Astrocyte of the cerebellum (primary cell): Measurements from ENCODE around the gene LIPE.
"Not testable (repeated sequence)": the region's sequence is repeated elsewhere in the genome, so short reads cannot be mapped to it uniquely, and the experiment has no call there.

Experiments used
- DNase-seq: peaks from one replicate; pipeline ENCODE4 v3.0.0-alpha.2; 2011; ENCODE audit warnings: low read depth
- H3K4me3 ChIP-seq: 2 replicates; pipeline ENCODE4 v1.5.1; 2011; ENCODE audit warnings: mild to moderate bottlenecking, low read depth, low read length, moderate library complexity
- in situ Hi-C: cut with HindIII; loops from 2 replicates; pipeline ENCODE4 v1.10.0; 2017; ENCODE audit warnings: low sequenced_read_pairs
- TF ChIP-seq, protein P1 (sequence below): IDR thresholded peaks from 2 replicates; pipeline ENCODE4 v1.5.1; 2012; ENCODE audit warnings: low read length, low read depth, moderate library complexity, mild to moderate bottlenecking; ENCODE audit errors: missing control alignments

LIPE gene

GRCh38 chr19:42469311-42470235 is 42.4 kb upstream of the LIPE start:
- H3K4me3 ChIP-seq: no peak overlapping the region
- in situ Hi-C loops: no loop called here
- DNase-seq: no peak
- TF ChIP-seq, protein P1, sequence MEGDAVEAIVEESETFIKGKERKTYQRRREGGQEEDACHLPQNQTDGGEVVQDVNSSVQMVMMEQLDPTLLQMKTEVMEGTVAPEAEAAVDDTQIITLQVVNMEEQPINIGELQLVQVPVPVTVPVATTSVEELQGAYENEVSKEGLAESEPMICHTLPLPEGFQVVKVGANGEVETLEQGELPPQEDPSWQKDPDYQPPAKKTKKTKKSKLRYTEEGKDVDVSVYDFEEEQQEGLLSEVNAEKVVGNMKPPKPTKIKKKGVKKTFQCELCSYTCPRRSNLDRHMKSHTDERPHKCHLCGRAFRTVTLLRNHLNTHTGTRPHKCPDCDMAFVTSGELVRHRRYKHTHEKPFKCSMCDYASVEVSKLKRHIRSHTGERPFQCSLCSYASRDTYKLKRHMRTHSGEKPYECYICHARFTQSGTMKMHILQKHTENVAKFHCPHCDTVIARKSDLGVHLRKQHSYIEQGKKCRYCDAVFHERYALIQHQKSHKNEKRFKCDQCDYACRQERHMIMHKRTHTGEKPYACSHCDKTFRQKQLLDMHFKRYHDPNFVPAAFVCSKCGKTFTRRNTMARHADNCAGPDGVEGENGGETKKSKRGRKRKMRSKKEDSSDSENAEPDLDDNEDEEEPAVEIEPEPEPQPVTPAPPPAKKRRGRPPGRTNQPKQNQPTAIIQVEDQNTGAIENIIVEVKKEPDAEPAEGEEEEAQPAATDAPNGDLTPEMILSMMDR: no peak

GRCh38 chr19:42468273-42468796 is 41.1 kb upstream of the LIPE start:
- in situ Hi-C loops: no loop called here
- no peak overlapping the region for H3K4me3 ChIP-seq
- DNase-seq: no peak
- TF ChIP-seq, protein P1: no peak

DNA sequence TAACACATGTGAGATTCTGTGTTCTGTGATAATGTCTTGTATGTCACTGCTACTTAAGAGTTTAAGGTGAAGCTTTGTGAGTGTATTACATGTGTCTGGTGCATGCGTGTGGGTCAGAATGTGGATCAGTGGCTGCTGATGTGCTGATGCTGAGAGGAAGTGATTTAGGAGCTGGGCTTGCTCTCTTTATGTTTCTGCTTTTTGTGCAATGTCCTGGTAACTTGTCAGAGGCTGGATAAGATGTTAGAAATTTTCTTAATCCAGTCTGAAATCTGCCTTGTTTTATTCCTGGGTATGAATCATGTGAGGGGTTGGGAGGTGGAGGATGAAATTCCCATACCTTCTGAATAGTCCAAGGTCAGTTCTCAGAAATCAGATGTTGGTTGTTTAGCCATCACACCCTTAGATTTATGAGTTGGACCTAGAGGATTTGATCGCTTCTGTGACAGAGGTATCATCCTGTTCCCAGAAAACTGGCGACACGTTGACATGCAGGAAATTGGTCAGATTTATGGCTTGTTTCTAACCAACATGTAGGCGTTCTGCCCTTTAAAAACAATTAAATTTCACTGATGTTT is 40.1 kb upstream of the LIPE start:
- DNase-seq: no peak
- in situ Hi-C loops: no loop called here
- TF ChIP-seq, protein P1: no peak
- H3K4me3 ChIP-seq: no peak overlapping the region

GRCh38 chr19:42466521-42467182 is 39.5 kb upstream of the LIPE start:
- in situ Hi-C loops: no loop called here
- H3K4me3 ChIP-seq: no peak overlapping the region
- TF ChIP-seq, protein P1: no peak
- no peak for DNase-seq

DNA sequence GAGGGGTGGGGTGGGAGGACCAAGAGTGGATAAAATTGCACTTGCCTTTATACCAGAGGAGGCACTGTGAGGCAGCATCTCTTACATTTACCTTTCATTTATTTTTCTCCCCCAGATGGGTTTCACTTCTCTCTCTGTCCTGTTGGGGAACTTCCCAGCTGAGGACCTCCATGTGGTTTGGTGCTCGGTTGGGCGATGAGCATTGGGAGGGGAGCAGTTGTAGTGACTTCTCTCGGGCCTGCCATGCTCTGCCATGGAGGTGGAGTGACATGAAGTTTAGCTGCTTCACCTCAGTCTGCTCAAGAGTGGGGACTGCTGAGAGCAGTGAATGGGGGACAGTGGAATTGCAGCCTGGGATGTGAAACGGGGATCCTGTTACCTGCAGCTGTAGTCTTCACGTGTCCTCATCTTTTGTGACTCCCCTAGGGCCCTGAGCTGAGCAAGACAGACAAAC is 38.7 kb upstream of the LIPE start:
- no peak overlapping the region for H3K4me3 ChIP-seq
- no peak for DNase-seq
- TF ChIP-seq, protein P1: no peak
- in situ Hi-C loops: no loop called here

- in situ Hi-C loops: no loop called here
- no peak overlapping the region for H3K4me3 ChIP-seq
- DNase-seq: no peak
- TF ChIP-seq, protein P1: no peak
These were observed 34.6 kb upstream of the LIPE start for GRCh38 chr19:42461700-42462324.

GRCh38 chr19:42461231-42461630 is 34.0 kb upstream of the LIPE start:
- H3K4me3 ChIP-seq, in situ Hi-C loops: not testable (repeated sequence)

More at GRCh38 chr19:42461231-42461630, 34.0 kb upstream of the LIPE start:
- DNase-seq: not testable (repeated sequence)
